Fibroblast of lung (primary cell): ENCODE results near the gene KCNQ1OT1.

Experiments
- EZH2 ChIP-seq: IDR thresholded peaks from 2 replicates; pipeline ENCODE4 v1.5.1; 2012; ENCODE audit warnings: low read length, control low read depth, mild to moderate bottlenecking; ENCODE audit errors: missing control alignments
- TF ChIP-seq, protein P1 (sequence below), 2 donors: IDR thresholded peaks in 1 of 2; conservative IDR thresholded peaks in 1 of 2; 1 replicate in 1 of 2; 2 replicates in 1 of 2; pipeline ENCODE4 v1.5.1; 2011 to 2012; ENCODE audit warnings: low read length in 2 of 2, control low read depth in 1 of 2, inconsistent platforms in 1 of 2, low read depth in 1 of 2, mild to moderate bottlenecking in 1 of 2

DNA sequence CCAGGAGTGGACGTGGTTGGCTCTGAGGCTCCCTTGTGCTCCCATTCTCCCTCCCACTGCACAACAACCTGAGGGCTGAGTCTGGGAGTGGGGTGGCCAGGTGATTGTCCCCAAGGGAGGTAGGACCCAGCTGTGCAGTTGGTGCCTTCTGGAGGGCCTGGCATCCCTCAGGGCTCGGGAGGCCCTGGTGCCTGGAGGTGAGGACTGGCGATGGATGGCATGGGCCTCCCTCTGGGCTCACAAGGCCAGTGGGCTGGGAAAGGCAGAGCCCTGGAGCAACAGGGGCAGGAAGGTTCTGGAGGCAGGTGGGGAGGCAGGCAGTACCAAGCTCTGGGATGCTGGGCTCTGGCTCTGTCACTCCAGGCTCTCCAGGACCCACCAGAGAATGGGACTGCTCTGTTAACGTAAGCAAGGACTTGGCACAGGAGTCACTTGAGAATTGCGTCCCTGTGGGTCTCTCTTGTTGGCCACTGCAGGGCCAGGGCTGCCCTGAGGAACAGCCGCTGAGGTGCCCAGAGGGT lies 114.2 kb downstream of the KCNQ1OT1 start:
- TF ChIP-seq, protein P1, sequence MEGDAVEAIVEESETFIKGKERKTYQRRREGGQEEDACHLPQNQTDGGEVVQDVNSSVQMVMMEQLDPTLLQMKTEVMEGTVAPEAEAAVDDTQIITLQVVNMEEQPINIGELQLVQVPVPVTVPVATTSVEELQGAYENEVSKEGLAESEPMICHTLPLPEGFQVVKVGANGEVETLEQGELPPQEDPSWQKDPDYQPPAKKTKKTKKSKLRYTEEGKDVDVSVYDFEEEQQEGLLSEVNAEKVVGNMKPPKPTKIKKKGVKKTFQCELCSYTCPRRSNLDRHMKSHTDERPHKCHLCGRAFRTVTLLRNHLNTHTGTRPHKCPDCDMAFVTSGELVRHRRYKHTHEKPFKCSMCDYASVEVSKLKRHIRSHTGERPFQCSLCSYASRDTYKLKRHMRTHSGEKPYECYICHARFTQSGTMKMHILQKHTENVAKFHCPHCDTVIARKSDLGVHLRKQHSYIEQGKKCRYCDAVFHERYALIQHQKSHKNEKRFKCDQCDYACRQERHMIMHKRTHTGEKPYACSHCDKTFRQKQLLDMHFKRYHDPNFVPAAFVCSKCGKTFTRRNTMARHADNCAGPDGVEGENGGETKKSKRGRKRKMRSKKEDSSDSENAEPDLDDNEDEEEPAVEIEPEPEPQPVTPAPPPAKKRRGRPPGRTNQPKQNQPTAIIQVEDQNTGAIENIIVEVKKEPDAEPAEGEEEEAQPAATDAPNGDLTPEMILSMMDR (conservative IDR thresholded peaks at IDR 0.05 in 1 of 2, IDR thresholded peaks at IDR 0.05 in 1 of 2; ENCODE audit: low read depth in 1 of 2, low read length in 2 of 2) = no peak
- no peak for TF ChIP-seq EZH2
